H9 (cell line): ENCODE measurements around the gene IZUMO3. TPM values are rescaled to one million over a fixed set of nuclear protein-coding genes. Genes with fewer than 3 reads are reported as not detected.

ENCODE experiments used
- DNase-seq: peaks from one replicate; pipeline ENCODE4 v3.0.0-alpha.2; 2017
- H2AFZ ChIP-seq: one replicate; pipeline ENCODE4 v1.6.1; 2013; ENCODE audit warnings: mild to moderate bottlenecking, low read length, control low read depth, moderate library complexity
- H2AK5ac ChIP-seq: 2 replicates; pipeline ENCODE4 v1.6.1; 2013; ENCODE audit warnings: low read length, control low read depth, mixed read lengths; ENCODE audit not compliant: insufficient read length
- H2BK120ac ChIP-seq: one replicate; pipeline ENCODE4 v1.6.1; 2013; ENCODE audit warnings: low read depth, mild to moderate bottlenecking, low read length, control low read depth, inconsistent platforms; ENCODE audit not compliant: poor library complexity, severe bottlenecking
- H2BK12ac ChIP-seq: 2 replicates; pipeline ENCODE4 v1.6.1; 2013; ENCODE audit warnings: low read length, control low read depth, mixed read lengths, low read depth; ENCODE audit not compliant: insufficient read length
- H2BK15ac ChIP-seq: 2 replicates; pipeline ENCODE4 v1.6.1; 2013; ENCODE audit warnings: low read depth, low read length, control low read depth
- H2BK20ac ChIP-seq: one replicate; pipeline ENCODE4 v1.6.1; 2013; ENCODE audit warnings: low read depth, mild to moderate bottlenecking, low read length, control low read depth, inconsistent platforms; ENCODE audit not compliant: poor library complexity, severe bottlenecking
- H2BK5ac ChIP-seq: 2 replicates; pipeline ENCODE4 v1.6.1; 2013; ENCODE audit warnings: low read length, control low read depth, mixed read lengths; ENCODE audit not compliant: insufficient read length
- H3K14ac ChIP-seq: 2 replicates; pipeline ENCODE4 v1.6.1; 2013; ENCODE audit warnings: low read length, control low read depth; ENCODE audit not compliant: insufficient read depth
- H3K18ac ChIP-seq: 2 replicates; pipeline ENCODE4 v1.6.1; 2013; ENCODE audit warnings: low read depth, mild to moderate bottlenecking, mixed read lengths, low read length, control low read depth; ENCODE audit not compliant: insufficient read length
- H3K23ac ChIP-seq: 2 replicates; pipeline ENCODE4 v1.6.1; 2013; ENCODE audit warnings: low read length, control low read depth, mixed read lengths, low read depth; ENCODE audit not compliant: insufficient read length
- H3K23me2 ChIP-seq: 2 replicates; pipeline ENCODE4 v1.6.1; 2013; ENCODE audit warnings: low read depth, mild to moderate bottlenecking, mixed read lengths, low read length, control low read depth; ENCODE audit not compliant: insufficient read length, poor library complexity, severe bottlenecking
- H3K27ac ChIP-seq: 2 replicates; pipeline ENCODE4 v1.5.1; 2013; ENCODE audit warnings: low read length, control low read depth, mixed read lengths, low read depth; ENCODE audit not compliant: insufficient read length
- H3K27me3 ChIP-seq: 2 replicates; pipeline ENCODE4 v1.6.1; 2013; ENCODE audit warnings: low read length, control low read depth, inconsistent platforms; ENCODE audit not compliant: insufficient read depth
- H3K4ac ChIP-seq: 2 replicates; pipeline ENCODE4 v1.6.1; 2013; ENCODE audit warnings: low read depth, mild to moderate bottlenecking, control low read depth, inconsistent platforms, low read length, moderate library complexity
- H3K4me1 ChIP-seq: 2 replicates; pipeline ENCODE4 v1.6.1; 2013; ENCODE audit warnings: low read length, control low read depth, inconsistent platforms; ENCODE audit not compliant: insufficient read depth
- H3K4me2 ChIP-seq: 2 replicates; pipeline ENCODE4 v1.6.1; 2013; ENCODE audit warnings: low read length, control low read depth, mixed read lengths; ENCODE audit not compliant: insufficient read length, insufficient read depth
- H3K56ac ChIP-seq: 2 replicates; pipeline ENCODE4 v1.6.1; 2013; ENCODE audit warnings: low read depth, mild to moderate bottlenecking, mixed read lengths, low read length, control low read depth; ENCODE audit not compliant: insufficient read length
- H3K79me1 ChIP-seq: 2 replicates; pipeline ENCODE4 v1.6.1; 2013; ENCODE audit warnings: low read depth, mild to moderate bottlenecking, moderate library complexity, low read length, control low read depth, inconsistent platforms; ENCODE audit not compliant: insufficient read depth, poor library complexity, severe bottlenecking
- H3K79me2 ChIP-seq: 2 replicates; pipeline ENCODE4 v1.6.1; 2013; ENCODE audit warnings: low read length, control low read depth, inconsistent platforms; ENCODE audit not compliant: insufficient read depth
- H3K9ac ChIP-seq: 2 replicates; pipeline ENCODE4 v1.6.1; 2013; ENCODE audit warnings: low read length, control low read depth, mixed read lengths; ENCODE audit not compliant: insufficient read length; ENCODE audit errors: extremely low read depth
- H3K9me3 ChIP-seq: one replicate; pipeline ENCODE4 v1.6.1; 2013; ENCODE audit warnings: low read depth, low read length, inconsistent platforms; ENCODE audit not compliant: control insufficient read depth
- H3T11ph ChIP-seq: one replicate; pipeline ENCODE4 v1.6.1; 2013; ENCODE audit warnings: mild to moderate bottlenecking, low read length, control low read depth, inconsistent platforms
- H4K20me1 ChIP-seq: one replicate; pipeline ENCODE4 v1.6.1; 2013; ENCODE audit not compliant: control insufficient read depth, insufficient read length, insufficient read depth
- H4K5ac ChIP-seq: 2 replicates; pipeline ENCODE4 v1.6.1; 2013; ENCODE audit warnings: low read depth, mild to moderate bottlenecking, mixed read lengths, low read length, control low read depth; ENCODE audit not compliant: insufficient read length
- H4K8ac ChIP-seq: replicated peaks from 2 replicates; pipeline ENCODE4 v1.6.1; 2013; ENCODE audit warnings: low read length, control low read depth, mixed read lengths, low read depth; ENCODE audit not compliant: insufficient read length
- H4K91ac ChIP-seq: 2 replicates; pipeline ENCODE4 v1.6.1; 2013; ENCODE audit warnings: low read depth, mild to moderate bottlenecking, moderate library complexity, mixed read lengths, low read length, control low read depth; ENCODE audit not compliant: insufficient read length
- H3K27ac Mint-ChIP-seq, 3 experiments: 2 replicates in 2 of 3; 3 replicates in 1 of 3; pipeline ENCODE4 v1.8.0; 2020 to 2021; ENCODE audit warnings: mixed read lengths in 3 of 3, mild to moderate bottlenecking in 1 of 3, moderate library complexity in 1 of 3
- H3K27me3 Mint-ChIP-seq: 2 replicates; pipeline ENCODE4 v1.8.0; 2021; ENCODE audit warnings: low read depth, mild to moderate bottlenecking, moderate library complexity, mixed read lengths
- H3K36me3 Mint-ChIP-seq, 3 experiments: 2 replicates in 2 of 3; 3 replicates in 1 of 3; pipeline ENCODE4 v1.8.0; 2020 to 2021; ENCODE audit warnings: low read depth in 3 of 3, mixed read lengths in 3 of 3; ENCODE audit not compliant: insufficient read depth in 1 of 3
- H3K4me1 Mint-ChIP-seq, 2 experiments: 2 replicates each; pipeline ENCODE4 v1.8.0; 2020; ENCODE audit warnings: mixed read lengths in 2 of 2
- H3K4me3 Mint-ChIP-seq, 2 experiments: 2 replicates in 1 of 2; 3 replicates in 1 of 2; pipeline ENCODE4 v1.8.0; 2020 to 2021; ENCODE audit warnings: mild to moderate bottlenecking in 2 of 2, mixed read lengths in 2 of 2, moderate library complexity in 1 of 2
- H3K9me3 Mint-ChIP-seq, 2 experiments: 2 replicates in 1 of 2; 3 replicates in 1 of 2; pipeline ENCODE4 v1.8.0; 2020; ENCODE audit warnings: mild to moderate bottlenecking in 2 of 2, mixed read lengths in 2 of 2, moderate library complexity in 1 of 2
- CTCF ChIP-seq: fragments of 200-600 bp; sonication (generic); conservative IDR thresholded peaks from 3 replicates; pipeline ENCODE4 v1.8.0; 2021; ENCODE audit warnings: antibody characterized with exemption, mild to moderate bottlenecking
- WGBS: extraction: QIAGEN DNeasy Blood & Tissue Kit; methylation state at CpG from one replicate; pipeline ENCODE4 v1.1.7; 2013; ENCODE audit warnings: missing lambda C conversion rate, low lambda C conversion rate, mixed read lengths; ENCODE audit not compliant: insufficient read length; ENCODE audit errors: extremely low coverage; 5-methylcytosine and 5-hydroxymethylcytosine counted together
- total RNA-seq: library from RNA; stranded (reverse); gene quantifications from 2 replicates; pipeline ENCODE4 v1.2.1, GENCODE V29; 2021

The IZUMO3 gene
- total RNA-seq, 1 experiment from 2014 or later, result not detected

- no peak overlapping the region for H3K18ac ChIP-seq
- WGBS, result no CpG with 5 or more reads among the region's 8 CpGs
Measured at GRCh38 chr9:24594234-24594850, 48.6 kb upstream of the IZUMO3 start.

More at GRCh38 chr9:24594234-24594850, 48.6 kb upstream of the IZUMO3 start:
- no peak overlapping the region for H2AK5ac ChIP-seq
- Mint-ChIP-seq H3K27me3 (no peaks in the 10 kb centered on the region), H3K9me3 (no peaks in the 10 kb centered on the region), H3K27ac (no peak overlapping the region; a peak in 1 of 7 replicates), H3K36me3 (no peaks in the 10 kb centered on the region; a peak in 1 of 7 replicates), H3K4me1 (peaks cover 41 to 44% of the 10 kb centered on the region in 2 experiments), H3K4me3 (no peak overlapping the region)
- DNase-seq, result no peak
- H3T11ph ChIP-seq, result no peak overlapping the region
- no peak overlapping the region for H3K23ac ChIP-seq
- H4K20me1 ChIP-seq, result no peaks in the 10 kb centered on the region
- H3K14ac ChIP-seq, result no peak overlapping the region
- H4K5ac ChIP-seq, result no peak overlapping the region
- H3K79me2 ChIP-seq, result no peaks in the 10 kb centered on the region
- H3K23me2 ChIP-seq, result no peaks in the 10 kb centered on the region
- no peak overlapping the region for H4K91ac ChIP-seq
- no peak overlapping the region for H2BK15ac ChIP-seq
- no peaks in the 10 kb centered on the region for H3K27me3 ChIP-seq
- no peaks in the 10 kb centered on the region for H3K79me1 ChIP-seq
- no peaks in the 10 kb centered on the region; the same call in 1 of the 2 replicates for H3K4me1 ChIP-seq
- no peak overlapping the region for H3K27ac ChIP-seq
- no peak overlapping the region for H3K9ac ChIP-seq
- no peak overlapping the region for H2BK20ac ChIP-seq
- no peak overlapping the region for H2BK120ac ChIP-seq
- no peak overlapping the region for H3K4me2 ChIP-seq
- no peak overlapping the region for H4K8ac ChIP-seq
- H3K9me3 ChIP-seq, result no peaks in the 10 kb centered on the region
- no peak overlapping the region for H2BK5ac ChIP-seq
- H3K56ac ChIP-seq, result no peak overlapping the region
- H3K4ac ChIP-seq, result no peak overlapping the region
- H2BK12ac ChIP-seq, result no peak overlapping the region
- no peak for TF ChIP-seq CTCF
- H2AFZ ChIP-seq, result no peak overlapping the region
